MCF 10A (cell line): ENCODE data around the gene KANK2. TPM values are rescaled to one million over a fixed set of nuclear protein-coding genes. Genes with fewer than 3 reads are reported as not detected.
A peak's percentile ranks its signal among the peaks of the same experiment; 100 is the strongest.

Experiments
- BruUV-seq: library from RNA; stranded (reverse); fragments of 400-500 nt; replicated peaks from 2 replicates; lab custom pipeline; 2021; lab: Mats Ljungman, UMichigan
- CTCF ChIA-PET: fragments of 300-600 bp; sonication (Branson Sonifier 250); formaldehyde crosslinking; extraction: SDS; loops from one replicate; lab custom pipeline; 2021; ENCODE audit warnings: antibody characterized with exemption, inconsistent platforms; lab: Yijun Ruan, JAX
- POLR2A ChIA-PET: fragments of 300-600, 350-650 bp; sonication (Branson Sonifier 250); formaldehyde crosslinking; extraction: SDS; loops from one replicate; lab custom pipeline; 2020; ENCODE audit warnings: antibody characterized with exemption, inconsistent platforms; lab: Yijun Ruan, JAX
- DNase-seq: peaks from one replicate; pipeline ENCODE4 v3.0.0-alpha.2; 2018; ENCODE audit not compliant: unreplicated experiment
- H3K27ac Mint-ChIP-seq: one replicate; pipeline ENCODE4 v1.8.0; 2022; ENCODE audit warnings: mild to moderate bottlenecking, low read depth, mixed read lengths; ENCODE audit not compliant: unreplicated experiment
- H3K27me3 Mint-ChIP-seq: one replicate; pipeline ENCODE4 v1.8.0; 2022; ENCODE audit warnings: mixed read lengths; ENCODE audit not compliant: insufficient read depth, unreplicated experiment
- H3K36me3 Mint-ChIP-seq: one replicate; pipeline ENCODE4 v1.8.0; 2022; ENCODE audit warnings: mild to moderate bottlenecking, moderate library complexity, mixed read lengths; ENCODE audit not compliant: insufficient read depth, unreplicated experiment
- H3K4me1 Mint-ChIP-seq: one replicate; pipeline ENCODE4 v1.8.0; 2022; ENCODE audit warnings: mixed read lengths; ENCODE audit not compliant: insufficient read depth, unreplicated experiment
- H3K4me3 Mint-ChIP-seq: one replicate; pipeline ENCODE4 v1.8.0; 2022; ENCODE audit warnings: mild to moderate bottlenecking, moderate library complexity, mixed read lengths; ENCODE audit not compliant: unreplicated experiment
- H3K9me3 Mint-ChIP-seq: one replicate; pipeline ENCODE4 v1.8.0; 2022; ENCODE audit warnings: mixed read lengths; ENCODE audit not compliant: unreplicated experiment
- CTCF ChIP-seq: fragments of 200-600 bp; IDR thresholded peaks from one replicate; pipeline ENCODE4 v1.8.0; 2022; ENCODE audit warnings: antibody characterized with exemption, mild to moderate bottlenecking; ENCODE audit not compliant: unreplicated experiment
- intact Hi-C: fragments of 100-400 bp; cut with micrococcal nuclease; formaldehyde crosslinking; loops from 2 replicates; pipeline ENCODE4 v1.14.1; 2022
- total RNA-seq: library from RNA; stranded (reverse); gene quantifications from 2 replicates; pipeline ENCODE4 v1.2.3, GENCODE V29; 2022

The KANK2 gene
- total RNA-seq, 1 experiment from 2014 or later, result 29.2 TPM

- Mint-ChIP-seq H3K9me3 (no peaks in the 10 kb centered on the region), H3K36me3 (peaks cover 26% of the 10 kb centered on the region), H3K4me3 (peak overlapping the region; percentile 84), H3K27me3 (no peaks in the 10 kb centered on the region), H3K27ac (no peak overlapping the region), H3K4me1 (peaks cover 15% of the 10 kb centered on the region)
- CTCF ChIA-PET, result interaction anchor here (0.5 to 1.2 kb wide), 3 partner anchors 67 to 266 kb away, joined by 3 read pairs; no protein-coding TSS in a partner anchor
- intact Hi-C loops, result loop anchor here (5.0 kb wide), 1 partner anchor 258 kb away; no protein-coding TSS in a partner anchor
- no peak for DNase-seq
- no TSS peak for BruUV-seq
- POLR2A ChIA-PET, result no interaction called here
- no peak for TF ChIP-seq CTCF
Observed at GRCh38 chr19:11194656-11195558, 2.4 kb downstream of the KANK2 start.

GRCh38 chr19:11194173-11194572 is 3.2 kb downstream of the KANK2 start:
- H3K4me1 Mint-ChIP-seq, result peaks cover 17% of the 10 kb centered on the region
- CTCF ChIA-PET, result interaction anchor here (0.5 to 0.7 kb wide), 2 partner anchors 114 to 267 kb away, joined by 3 read pairs; no protein-coding TSS in a partner anchor
- H3K27ac Mint-ChIP-seq, result no peak overlapping the region
- no peaks in the 10 kb centered on the region for H3K27me3 Mint-ChIP-seq
- no peak overlapping the region for H3K4me3 Mint-ChIP-seq
- POLR2A ChIA-PET, result interaction anchor here (1.1 kb wide), 1 partner anchor 181 kb away, joined by 3 read pairs; the partner anchor contains the start of gene SWSAP1
- no peak for TF ChIP-seq CTCF
- DNase-seq, result no peak
- no peaks in the 10 kb centered on the region for H3K9me3 Mint-ChIP-seq
- H3K36me3 Mint-ChIP-seq, result peaks cover 34% of the 10 kb centered on the region
- no TSS peak for BruUV-seq
- intact Hi-C loops, result no loop called here

- no peaks in the 10 kb centered on the region for H3K27me3 Mint-ChIP-seq
- H3K4me3 Mint-ChIP-seq, result no peak overlapping the region
- CTCF ChIA-PET, result no interaction called here
- peaks cover 43% of the 10 kb centered on the region for H3K36me3 Mint-ChIP-seq
- no peak for TF ChIP-seq CTCF
- no peak for DNase-seq
- H3K4me1 Mint-ChIP-seq, result peaks cover 17% of the 10 kb centered on the region
- POLR2A ChIA-PET, result interaction anchor here (1.1 kb wide), 1 partner anchor 182 kb away, joined by 3 read pairs; the partner anchor contains the start of gene SWSAP1
- H3K27ac Mint-ChIP-seq, result no peak overlapping the region
- no TSS peak for BruUV-seq
- intact Hi-C loops, result no loop called here
- no peaks in the 10 kb centered on the region for H3K9me3 Mint-ChIP-seq
Observed at GRCh38 chr19:11192957-11193939, 4.1 kb downstream of the KANK2 start.
